GM18511 (cell line): ENCODE data around the gene PILRA.
"Not testable (repeated sequence)": the region's sequence is repeated elsewhere in the genome, so short reads cannot be mapped to it uniquely, and the experiment has no call there.

Experiments used
- ATAC-seq: cut with Tn5 transposase; IDR thresholded peaks from one replicate; pipeline ENCODE4 v1.9.1; 2021; ENCODE audit warnings: mild to moderate bottlenecking, moderate library complexity; ENCODE audit not compliant: unreplicated experiment

PILRA gene

DNA sequence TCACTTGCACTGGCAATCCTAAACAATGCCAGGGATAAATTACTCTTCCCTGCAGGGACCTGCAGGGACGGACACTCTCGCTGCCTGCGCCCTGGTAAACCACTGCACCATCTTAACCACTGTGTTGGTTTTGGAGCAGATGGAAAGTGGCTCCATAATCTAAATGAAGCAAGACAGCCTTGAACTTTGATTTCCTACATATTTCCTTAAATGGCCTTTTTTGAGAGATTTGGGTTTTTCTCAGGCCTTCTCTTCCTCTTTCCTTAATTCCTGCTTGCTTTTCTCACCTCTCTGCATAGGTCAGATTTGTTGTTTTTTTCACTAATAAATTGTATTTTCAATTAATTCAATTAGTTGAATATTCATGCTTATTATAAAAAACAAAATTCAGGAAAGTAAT, 2.8 kb downstream of the PILRA start:
- no peak for ATAC-seq

GRCh38 chr7:100378114-100378755, 4.9 kb downstream of the PILRA start:
- ATAC-seq = no peak

GRCh38 chr7:100380196-100380595, 6.9 kb downstream of the PILRA start:
- ATAC-seq = no peak

GRCh38 chr7:100381531-100382233, 8.4 kb downstream of the PILRA start:
- ATAC-seq = not testable (repeated sequence)

DNA sequence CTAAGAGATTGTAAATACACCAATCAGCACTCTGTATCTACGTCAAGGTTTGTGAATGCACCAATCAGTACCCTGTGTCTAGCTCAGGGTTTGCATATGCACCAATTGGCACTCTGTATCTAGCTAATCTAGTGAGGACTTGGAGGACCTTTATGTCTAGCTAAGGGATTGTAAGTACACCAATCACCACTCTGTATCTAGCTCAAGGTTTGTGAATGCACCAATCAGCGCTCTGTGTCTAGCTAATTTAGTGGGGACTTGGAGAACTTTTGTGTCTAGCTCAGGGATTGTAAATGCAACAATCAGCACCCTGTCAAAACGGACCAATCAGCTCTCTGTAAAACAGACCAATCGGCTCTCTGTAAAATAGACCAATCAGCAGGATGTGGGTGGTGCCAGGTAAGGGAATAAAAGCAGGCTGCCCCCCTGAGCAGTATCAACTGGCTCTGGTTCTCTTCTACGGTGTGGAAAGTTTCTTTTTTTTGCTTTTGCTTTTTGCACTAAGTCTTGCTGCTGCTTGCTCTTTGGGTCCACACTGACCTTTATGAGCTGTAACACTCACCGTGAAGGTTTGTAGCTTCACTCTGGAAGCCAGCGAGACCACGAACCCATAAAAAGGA, 9.1 kb downstream of the PILRA start:
- not testable (repeated sequence) for ATAC-seq

GRCh38 chr7:100384628-100385294, 11.5 kb downstream of the PILRA start:
- no peak for ATAC-seq

DNA sequence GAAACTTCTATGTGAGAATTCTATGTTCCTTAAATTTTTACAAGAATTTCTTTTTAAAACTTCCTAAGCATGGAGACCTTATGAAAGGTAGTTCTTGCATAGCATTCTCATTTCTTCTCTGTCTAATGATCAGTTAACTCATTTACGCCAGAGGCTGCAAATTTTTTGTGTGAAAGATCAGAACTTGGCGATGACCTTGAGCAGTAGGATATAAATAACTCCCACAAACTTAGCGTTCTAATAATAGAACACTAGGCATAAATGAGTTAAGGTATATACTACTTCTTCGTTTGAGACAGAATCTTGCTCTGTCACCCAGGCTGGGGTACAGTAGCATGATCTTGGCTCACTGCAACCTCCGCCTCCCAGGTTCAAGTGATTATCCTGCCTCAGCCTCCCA, 13.7 kb downstream of the PILRA start:
- no peak for ATAC-seq

GRCh38 chr7:100387695-100388094, 14.4 kb downstream of the PILRA start:
- ATAC-seq = no peak

DNA sequence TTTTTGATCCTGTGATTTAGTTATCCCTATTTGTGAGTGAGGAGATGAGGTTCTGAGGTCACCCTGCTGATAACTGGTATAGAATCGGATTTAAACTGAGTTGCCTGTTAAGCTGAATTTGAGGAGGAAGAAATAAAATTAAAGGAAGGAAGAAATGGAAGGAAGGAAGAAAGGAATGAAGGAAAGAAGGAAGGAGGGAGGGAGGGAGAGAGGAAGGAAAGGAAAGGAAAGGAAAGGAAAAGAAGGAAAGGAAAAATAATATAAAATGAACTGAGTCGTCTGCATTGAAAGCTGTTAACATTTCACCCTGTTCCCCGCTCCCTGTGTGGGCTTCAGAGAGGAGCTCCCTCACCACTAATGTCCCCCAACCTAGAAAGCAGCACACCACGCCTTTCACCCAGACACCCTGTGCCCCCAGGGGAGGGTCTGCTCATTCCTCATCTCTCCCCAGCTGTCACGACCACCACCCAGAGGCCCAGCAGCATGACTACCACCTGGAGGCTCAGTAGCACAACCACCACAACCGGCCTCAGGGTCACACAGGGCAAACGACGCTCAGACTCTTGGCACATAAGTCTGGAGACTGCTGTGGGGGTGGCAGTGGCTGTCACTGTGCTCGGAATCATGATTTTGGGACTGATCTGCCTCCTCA, 16.3 kb downstream of the PILRA start:
- ATAC-seq = no peak

- ATAC-seq = no peak
Observed at GRCh38 chr7:100390286-100391009, 17.2 kb downstream of the PILRA start.

DNA sequence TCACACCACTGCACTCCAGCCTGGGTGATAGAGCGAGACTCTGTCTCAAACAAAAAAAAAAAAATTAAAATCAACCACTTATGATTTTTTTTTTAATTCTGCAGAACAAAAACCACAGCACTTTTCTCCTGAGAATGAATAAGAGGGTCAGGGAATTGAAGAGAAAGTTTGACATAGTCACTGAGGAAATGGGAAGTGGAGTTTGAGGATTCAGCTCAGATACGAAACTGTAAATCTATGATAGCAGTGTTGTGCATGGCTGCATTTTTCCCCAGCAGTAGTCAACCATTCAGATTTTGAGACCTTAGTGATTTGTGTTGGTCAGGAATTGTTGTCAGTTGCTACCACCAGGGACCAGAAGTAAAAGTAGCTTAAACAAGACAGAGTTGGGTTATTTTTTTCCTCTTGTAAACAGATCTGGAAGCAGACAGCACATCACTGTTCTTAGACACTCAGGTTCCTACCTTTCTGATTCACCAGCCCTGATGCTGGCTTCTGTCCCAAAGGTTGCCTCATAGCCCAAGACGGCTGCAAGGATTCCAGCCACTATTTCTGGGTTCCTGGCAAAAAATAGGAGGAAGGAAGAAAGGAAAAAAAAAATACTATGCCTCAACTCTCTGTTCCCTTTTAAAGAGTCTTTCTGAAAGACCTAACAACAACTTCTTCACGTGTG, 20.1 kb downstream of the PILRA start:
- ATAC-seq = no peak

- no peak for ATAC-seq
Observed at GRCh38 chr7:100394077-100394476, 20.8 kb downstream of the PILRA start.

DNA sequence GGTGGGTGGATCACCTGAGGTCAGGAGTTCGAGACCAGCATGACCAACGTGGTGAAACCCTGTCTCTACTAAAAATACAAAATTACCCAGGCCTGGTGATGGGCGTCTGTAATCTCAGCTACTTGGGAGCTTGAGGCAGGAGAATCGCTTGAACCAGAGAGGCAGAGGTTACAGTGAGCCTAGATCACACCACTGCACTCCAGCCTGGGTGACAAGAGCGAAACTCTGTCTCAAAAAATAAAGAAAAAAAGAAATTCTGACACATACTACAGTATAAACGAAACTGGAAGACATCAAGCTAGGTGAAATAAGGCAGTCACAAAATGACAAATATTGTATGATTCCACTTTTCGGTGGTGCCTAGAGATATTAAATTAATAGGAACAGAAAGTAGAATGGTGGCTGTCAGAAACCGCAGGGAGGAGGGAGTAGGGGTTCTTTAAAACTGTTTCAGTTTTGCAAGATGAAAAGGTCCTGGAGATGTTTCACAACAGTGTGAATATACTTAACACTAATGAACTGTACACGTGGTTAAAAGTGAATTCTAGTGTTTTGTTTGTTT, 23.2 kb downstream of the PILRA start:
- ATAC-seq = peak; percentile 92

DNA sequence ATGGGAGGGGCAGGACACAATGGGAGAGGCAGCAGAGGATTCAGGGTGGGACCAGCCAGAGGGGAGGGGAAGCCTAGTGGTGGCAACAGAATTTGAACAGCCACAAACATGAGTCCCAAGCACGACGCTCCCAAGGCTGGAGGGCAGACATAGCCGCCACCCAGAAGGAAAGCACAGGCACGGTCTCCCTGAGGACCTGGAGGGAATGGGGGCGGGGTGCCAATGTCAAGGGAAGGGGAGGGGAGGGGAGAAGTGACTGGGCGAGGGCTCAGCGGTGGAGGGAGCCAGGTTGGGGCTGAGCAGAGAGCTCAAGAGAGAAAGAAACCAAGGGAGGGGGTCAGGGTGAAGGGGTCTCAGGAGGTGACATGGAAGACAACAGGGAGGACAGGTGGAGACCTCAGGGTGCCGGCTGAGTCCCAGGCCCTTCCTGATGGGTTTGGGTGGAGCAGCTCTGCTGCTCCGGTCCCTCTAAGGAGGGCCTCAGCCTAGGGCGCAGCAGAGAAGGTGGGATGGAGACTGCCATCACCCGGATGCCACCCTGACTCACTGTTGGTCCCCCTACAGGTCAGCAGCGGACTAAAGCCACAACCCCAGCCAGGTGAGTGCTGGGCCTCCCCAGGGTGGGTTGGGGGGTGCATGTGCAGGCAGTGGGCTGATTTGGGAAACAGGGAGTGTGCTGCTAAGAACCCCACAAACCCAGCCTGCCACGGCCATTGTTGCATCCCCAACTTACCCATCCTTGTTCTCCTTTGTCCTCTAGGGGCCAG, 24.2 kb downstream of the PILRA start:
- ATAC-seq = no peak

- ATAC-seq = no peak
Observed at GRCh38 chr7:100398239-100398638, 25.0 kb downstream of the PILRA start.

DNA sequence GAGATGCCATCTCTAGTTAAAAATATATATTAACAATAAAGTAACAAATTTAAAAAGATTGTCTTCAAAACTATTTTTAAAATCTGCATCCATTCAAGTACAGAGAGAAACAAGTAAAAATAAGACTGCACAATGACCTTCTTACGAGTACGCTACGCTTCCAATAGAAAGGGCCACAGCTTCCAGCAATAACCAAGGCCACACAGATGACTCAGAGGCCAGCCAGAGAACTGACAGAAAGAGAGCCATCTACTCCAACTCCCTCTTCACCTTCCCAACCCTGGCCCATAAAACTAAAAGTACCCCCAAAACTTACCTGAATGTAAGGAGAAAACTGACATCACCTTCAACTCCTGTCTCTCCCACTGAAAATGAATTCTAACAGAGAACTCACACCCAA, 26.8 kb downstream of the PILRA start:
- no peak for ATAC-seq

- ATAC-seq = no peak
Observed at GRCh38 chr7:100400656-100401055, 27.4 kb downstream of the PILRA start.

DNA sequence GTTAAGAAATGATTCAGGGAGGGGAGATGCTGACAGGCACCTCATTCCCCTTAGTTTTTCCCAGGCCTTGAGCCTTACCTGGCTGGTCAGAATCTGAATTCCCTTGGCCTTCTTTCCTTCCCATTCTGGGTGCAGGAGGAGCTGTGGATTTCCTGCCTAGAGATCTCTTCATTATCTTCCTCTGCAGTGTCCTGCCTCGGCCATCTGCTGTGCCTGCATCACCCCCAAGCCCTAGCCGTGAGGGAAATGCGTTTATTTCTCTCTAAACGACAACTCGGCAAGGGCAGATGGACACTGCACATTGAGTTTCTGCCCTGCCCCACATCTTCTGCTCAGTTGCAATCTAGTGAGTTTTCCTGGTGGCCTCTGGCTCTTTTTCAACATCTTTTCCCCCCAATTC, 28.5 kb downstream of the PILRA start:
- ATAC-seq = no peak

DNA sequence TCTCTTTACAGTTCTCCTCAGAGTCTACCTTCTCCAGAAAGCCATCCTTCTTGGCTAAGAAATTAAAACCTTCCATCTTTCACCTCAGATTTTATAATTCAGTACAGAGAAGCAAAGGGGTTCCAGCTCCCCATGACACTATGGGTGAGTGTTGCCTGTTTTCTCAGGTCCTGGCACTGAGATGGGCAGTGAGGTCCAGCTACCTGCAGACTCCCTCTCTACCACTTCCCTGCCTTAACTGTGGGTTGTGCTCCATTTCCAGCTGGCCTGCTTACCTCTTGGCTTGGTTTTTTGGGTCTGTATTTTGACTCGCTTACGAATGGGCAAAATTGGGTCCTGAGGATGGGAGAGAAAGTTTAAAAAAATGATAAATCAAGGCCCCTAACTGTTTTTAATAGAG, 29.0 kb downstream of the PILRA start:
- no peak for ATAC-seq
